OCI-LY7 (cell line): ENCODE results near the gene INSR. TPM values are rescaled to one million over a fixed set of nuclear protein-coding genes. Genes with fewer than 3 reads are reported as not detected.

ENCODE experiments used
- BruUV-seq: library from RNA; stranded (reverse); fragments of 400-500 nt; replicated peaks from 2 replicates; lab custom pipeline; 2021; lab: Mats Ljungman, UMichigan
- CTCF ChIA-PET: fragments of 300-600 bp; sonication (Branson Sonifier 250); formaldehyde crosslinking; loops from one replicate; lab custom pipeline; 2022; ENCODE audit warnings: antibody characterized with exemption; ENCODE audit not compliant: unreplicated experiment; lab: Charles Lee
- POLR2A ChIA-PET: fragments of 300-600 bp; sonication (Branson Sonifier 250); formaldehyde crosslinking; loops from one replicate; lab custom pipeline; 2022; ENCODE audit warnings: antibody characterized with exemption; lab: Charles Lee
- DNase-seq: peaks from one replicate; pipeline ENCODE4 v3.0.0-alpha.2; 2015; ENCODE audit warnings: low spot score
- H2AFZ ChIP-seq: fragments of 200-600 bp; sonication (generic), shearing (Covaris generic); 2 replicates; pipeline ENCODE4 v1.6.1; 2014; ENCODE audit warnings: mild to moderate bottlenecking, antibody characterized with exemption, low read length, moderate library complexity
- H3K27ac ChIP-seq: fragments of 200-600 bp; sonication (generic); 2 replicates; pipeline ENCODE4 v1.5.1; 2014; ENCODE audit warnings: mixed run types, low read depth, mild to moderate bottlenecking, moderate library complexity, low read length, inconsistent platforms; ENCODE audit not compliant: poor library complexity, severe bottlenecking
- H3K36me3 ChIP-seq: fragments of 200-600 bp; sonication (generic); 2 replicates; pipeline ENCODE4 v1.6.1; 2014; ENCODE audit warnings: mild to moderate bottlenecking, antibody characterized with exemption, low read length, moderate library complexity, mixed read lengths; ENCODE audit not compliant: insufficient read depth
- H3K4me1 ChIP-seq: fragments of 200-600 bp; sonication (generic); 2 replicates; pipeline ENCODE4 v1.5.1; 2014; ENCODE audit warnings: mild to moderate bottlenecking, low read length; ENCODE audit not compliant: insufficient read depth, poor library complexity, severe bottlenecking
- H3K4me2 ChIP-seq: fragments of 200-600 bp; sonication (generic); 2 replicates; pipeline ENCODE4 v1.6.1; 2014; ENCODE audit warnings: mild to moderate bottlenecking, low read length
- H3K4me3 ChIP-seq: fragments of 200-600 bp; sonication (generic); 2 replicates; pipeline ENCODE4 v1.5.1; 2014; ENCODE audit warnings: mild to moderate bottlenecking, low read depth, low read length; ENCODE audit not compliant: poor library complexity, severe bottlenecking
- H3K79me2 ChIP-seq: fragments of 200-600 bp; sonication (generic); 2 replicates; pipeline ENCODE4 v1.6.1; 2016; ENCODE audit warnings: low read depth, mild to moderate bottlenecking, low read length, moderate library complexity, mixed read lengths; ENCODE audit not compliant: insufficient read depth
- H3K9me2 ChIP-seq: fragments of 200-600 bp; sonication (generic); 2 replicates; pipeline ENCODE4 v1.6.1; 2016; ENCODE audit warnings: mild to moderate bottlenecking, low read length, mixed read lengths; ENCODE audit not compliant: insufficient read depth
- H3K9me3 ChIP-seq: fragments of 200-600 bp; sonication (generic); 2 replicates; pipeline ENCODE4 v1.6.1; 2014; ENCODE audit warnings: mild to moderate bottlenecking, mixed run types, low read length, mixed read lengths
- H4K20me1 ChIP-seq: fragments of 200-600 bp; sonication (generic); 2 replicates; pipeline ENCODE4 v1.6.1; 2014; ENCODE audit warnings: mild to moderate bottlenecking, antibody characterized with exemption, low read length, moderate library complexity, mixed read lengths; ENCODE audit not compliant: insufficient read depth
- EZH2phosphoT487 ChIP-seq: fragments of 200-600 bp; sonication (generic); IDR thresholded peaks from 2 replicates; pipeline ENCODE4 v1.6.1; 2018; ENCODE audit warnings: low read depth, borderline replicate concordance, mild to moderate bottlenecking, mixed run types, antibody characterized with exemption, low read length, moderate library complexity, mixed read lengths
- intact Hi-C: fragments of 100-400 bp; cut with micrococcal nuclease; formaldehyde crosslinking; loops from one replicate; pipeline ENCODE4 v1.10.0; 2022; ENCODE audit not compliant: unreplicated experiment
- total RNA-seq, 2 experiments: library from RNA; depleted of rRNA in 1 of 2; stranded (reverse); fragments of >200 nt in 1 of 2; shearing (Covaris generic) in 1 of 2; gene quantifications; 2 replicates each; pipeline ENCODE4 v1.2.3, GENCODE V29; 2014 to 2022
- TF ChIP-seq, protein P1 (sequence below): fragments of 200-600 bp; sonication (generic); conservative IDR thresholded peaks from 2 replicates; pipeline ENCODE4 v1.5.1; 2014; ENCODE audit warnings: mild to moderate bottlenecking, antibody characterized with exemption, low read length, moderate library complexity, mixed read lengths

The INSR gene
- total RNA-seq, 2 experiments from 2014 or later, result 57.7 to 74.0 TPM

DNA sequence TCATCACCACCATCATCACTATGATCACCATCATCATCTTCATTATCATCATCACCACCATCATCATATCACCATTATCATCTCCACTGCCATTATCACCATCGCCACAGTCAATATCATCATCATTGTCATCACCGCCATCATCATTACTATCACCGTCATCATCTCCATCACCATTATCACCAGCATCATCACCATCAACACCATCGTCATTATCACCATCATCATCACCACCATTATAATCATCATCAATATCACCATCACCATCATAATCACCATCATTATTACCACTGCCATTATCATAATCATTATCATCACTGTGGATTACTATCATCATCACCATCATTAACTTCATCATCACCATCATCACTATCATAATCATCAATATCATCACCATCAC, 37.2 kb upstream of the INSR start:
- Histone ChIP-seq H2AFZ (no peak overlapping the region), H4K20me1 (no peaks in the 10 kb centered on the region), H3K79me2 (no peaks in the 10 kb centered on the region), H3K4me1 (peaks cover 59% of the 10 kb centered on the region), H3K4me3 (no peak overlapping the region), H3K9me2 (no peaks in the 10 kb centered on the region), H3K9me3 (no peaks in the 10 kb centered on the region), H3K27ac (no peak overlapping the region), H3K4me2 (no peak overlapping the region), H3K36me3 (no peaks in the 10 kb centered on the region)
- intact Hi-C loops, result no loop called here
- ChIA-PET POLR2A (no interaction called here), CTCF (no interaction called here)
- no peak for DNase-seq
- no TSS peak for BruUV-seq
- no peak for TF ChIP-seq EZH2phosphoT487
- TF ChIP-seq, protein P1, sequence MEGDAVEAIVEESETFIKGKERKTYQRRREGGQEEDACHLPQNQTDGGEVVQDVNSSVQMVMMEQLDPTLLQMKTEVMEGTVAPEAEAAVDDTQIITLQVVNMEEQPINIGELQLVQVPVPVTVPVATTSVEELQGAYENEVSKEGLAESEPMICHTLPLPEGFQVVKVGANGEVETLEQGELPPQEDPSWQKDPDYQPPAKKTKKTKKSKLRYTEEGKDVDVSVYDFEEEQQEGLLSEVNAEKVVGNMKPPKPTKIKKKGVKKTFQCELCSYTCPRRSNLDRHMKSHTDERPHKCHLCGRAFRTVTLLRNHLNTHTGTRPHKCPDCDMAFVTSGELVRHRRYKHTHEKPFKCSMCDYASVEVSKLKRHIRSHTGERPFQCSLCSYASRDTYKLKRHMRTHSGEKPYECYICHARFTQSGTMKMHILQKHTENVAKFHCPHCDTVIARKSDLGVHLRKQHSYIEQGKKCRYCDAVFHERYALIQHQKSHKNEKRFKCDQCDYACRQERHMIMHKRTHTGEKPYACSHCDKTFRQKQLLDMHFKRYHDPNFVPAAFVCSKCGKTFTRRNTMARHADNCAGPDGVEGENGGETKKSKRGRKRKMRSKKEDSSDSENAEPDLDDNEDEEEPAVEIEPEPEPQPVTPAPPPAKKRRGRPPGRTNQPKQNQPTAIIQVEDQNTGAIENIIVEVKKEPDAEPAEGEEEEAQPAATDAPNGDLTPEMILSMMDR, result no peak

DNA sequence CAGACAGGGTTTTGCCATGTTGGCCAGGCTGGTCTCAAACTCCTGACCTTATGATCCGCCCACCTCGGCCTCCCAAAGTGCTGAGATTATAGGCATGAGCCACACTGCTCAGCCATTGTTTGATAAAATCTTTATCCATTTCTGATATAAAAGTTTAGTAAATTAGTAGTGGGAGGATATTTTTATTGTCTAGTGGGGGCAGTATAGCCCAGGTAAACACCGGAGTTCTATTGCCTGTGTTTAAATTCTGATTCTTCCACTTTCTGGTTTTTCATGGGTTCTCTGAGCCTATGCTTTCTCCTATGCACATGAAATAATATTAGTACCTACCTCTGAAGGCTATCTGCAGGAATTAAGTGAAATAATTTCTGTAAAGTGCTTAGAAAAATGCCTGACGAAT, 34.4 kb upstream of the INSR start:
- no TSS peak for BruUV-seq
- no peaks in the 10 kb centered on the region for H3K9me2 ChIP-seq
- intact Hi-C loops, result loop anchor here (1.0 kb wide), 3 partner anchors 13 to 226 kb away; no protein-coding TSS in a partner anchor
- POLR2A ChIA-PET, result interaction anchor here (0.7 to 2.7 kb wide), 4 partner anchors 11 to 230 kb away, joined by 3 to 18 read pairs (median 6); no protein-coding TSS in a partner anchor
- H3K79me2 ChIP-seq, result no peaks in the 10 kb centered on the region
- H3K4me1 ChIP-seq, result peaks cover 31% of the 10 kb centered on the region
- no peaks in the 10 kb centered on the region; the same call in 1 of the 2 replicates for H3K9me3 ChIP-seq
- no peak for TF ChIP-seq EZH2phosphoT487
- TF ChIP-seq, protein P1, result peak; percentile 86
- peak overlapping the region; percentile 22 for H3K4me2 ChIP-seq
- peak; percentile 63 for DNase-seq
- H3K36me3 ChIP-seq, result no peaks in the 10 kb centered on the region
- H4K20me1 ChIP-seq, result no peaks in the 10 kb centered on the region
- no peak overlapping the region for H3K27ac ChIP-seq
- H3K4me3 ChIP-seq, result no peak overlapping the region
- H2AFZ ChIP-seq, result peak overlapping the region; percentile 37; the same call in 1 of the 2 replicates
- CTCF ChIA-PET, result interaction anchor here (1.0 to 1.2 kb wide), 2 partner anchors 8 to 13 kb away, joined by 3 read pairs; no protein-coding TSS in a partner anchor

DNA sequence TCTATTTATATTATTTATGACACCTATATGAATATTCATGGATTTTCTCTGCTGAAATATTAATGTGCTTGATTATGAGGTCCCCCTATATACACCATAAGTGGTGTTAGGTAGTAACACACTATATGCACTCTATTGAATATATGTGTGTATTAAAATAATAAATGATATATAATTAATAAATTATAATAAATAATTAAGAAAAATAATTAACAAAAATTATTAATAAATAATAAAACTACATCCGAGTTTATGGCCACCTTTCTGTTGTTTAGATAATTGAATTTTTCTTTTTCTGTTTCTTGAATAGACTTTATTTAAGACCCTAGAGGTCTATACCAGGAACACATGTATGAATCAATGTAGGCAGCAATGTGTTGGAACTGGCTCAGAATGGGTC, 33.6 kb upstream of the INSR start:
- Histone ChIP-seq H3K36me3 (no peaks in the 10 kb centered on the region), H3K4me1 (peaks cover 23% of the 10 kb centered on the region), H3K9me3 (no peaks in the 10 kb centered on the region; the same call in 1 of the 2 replicates), H3K4me3 (no peak overlapping the region), H3K4me2 (no peak overlapping the region), H3K79me2 (no peaks in the 10 kb centered on the region), H3K27ac (no peak overlapping the region), H4K20me1 (no peaks in the 10 kb centered on the region), H2AFZ (no peak overlapping the region), H3K9me2 (no peaks in the 10 kb centered on the region)
- DNase-seq, result no peak
- TF ChIP-seq, protein P1, result no peak
- no peak for TF ChIP-seq EZH2phosphoT487
- BruUV-seq, result no TSS peak
- intact Hi-C loops, result loop anchor here (1.0 to 2.0 kb wide), 4 partner anchors 13 to 226 kb away; no protein-coding TSS in a partner anchor
- ChIA-PET CTCF (no interaction called here), POLR2A (interaction anchor here (1.5 kb wide), 1 partner anchor 9 kb away, joined by 12 read pairs; no protein-coding TSS in a partner anchor)
